ENCODE measurements around the gene SOX9.
"Not testable (repeated sequence)": the region's sequence is repeated elsewhere in the genome, so short reads cannot be mapped to it uniquely, and the experiment has no call there.

The SOX9 gene

GRCh38 chr17:72128039-72128438 is 7.2 kb downstream of the SOX9 start:
- TF ChIP-seq, protein P1, sequence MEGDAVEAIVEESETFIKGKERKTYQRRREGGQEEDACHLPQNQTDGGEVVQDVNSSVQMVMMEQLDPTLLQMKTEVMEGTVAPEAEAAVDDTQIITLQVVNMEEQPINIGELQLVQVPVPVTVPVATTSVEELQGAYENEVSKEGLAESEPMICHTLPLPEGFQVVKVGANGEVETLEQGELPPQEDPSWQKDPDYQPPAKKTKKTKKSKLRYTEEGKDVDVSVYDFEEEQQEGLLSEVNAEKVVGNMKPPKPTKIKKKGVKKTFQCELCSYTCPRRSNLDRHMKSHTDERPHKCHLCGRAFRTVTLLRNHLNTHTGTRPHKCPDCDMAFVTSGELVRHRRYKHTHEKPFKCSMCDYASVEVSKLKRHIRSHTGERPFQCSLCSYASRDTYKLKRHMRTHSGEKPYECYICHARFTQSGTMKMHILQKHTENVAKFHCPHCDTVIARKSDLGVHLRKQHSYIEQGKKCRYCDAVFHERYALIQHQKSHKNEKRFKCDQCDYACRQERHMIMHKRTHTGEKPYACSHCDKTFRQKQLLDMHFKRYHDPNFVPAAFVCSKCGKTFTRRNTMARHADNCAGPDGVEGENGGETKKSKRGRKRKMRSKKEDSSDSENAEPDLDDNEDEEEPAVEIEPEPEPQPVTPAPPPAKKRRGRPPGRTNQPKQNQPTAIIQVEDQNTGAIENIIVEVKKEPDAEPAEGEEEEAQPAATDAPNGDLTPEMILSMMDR (IDR thresholded peaks at IDR 0.05; ENCODE audit: low read depth, low read length): no peak

GRCh38 chr17:72134608-72135394 is 14.0 kb downstream of the SOX9 start:
- H3K4me3 ChIP-seq (ENCODE audit: low read depth, low read length): peak overlapping the region; percentile 30
- TF ChIP-seq, protein P1 (IDR thresholded peaks at IDR 0.05; ENCODE audit: low read depth, low read length): no peak

More at GRCh38 chr17:72128039-72128438, 7.2 kb downstream of the SOX9 start:
- H3K4me3 ChIP-seq (ENCODE audit: low read depth, low read length): no peak overlapping the region

- TF ChIP-seq, protein P1 (IDR thresholded peaks at IDR 0.05; ENCODE audit: low read depth, low read length): no peak
These were observed 14.9 kb downstream of the SOX9 start for GRCh38 chr17:72135546-72136325.

DNA sequence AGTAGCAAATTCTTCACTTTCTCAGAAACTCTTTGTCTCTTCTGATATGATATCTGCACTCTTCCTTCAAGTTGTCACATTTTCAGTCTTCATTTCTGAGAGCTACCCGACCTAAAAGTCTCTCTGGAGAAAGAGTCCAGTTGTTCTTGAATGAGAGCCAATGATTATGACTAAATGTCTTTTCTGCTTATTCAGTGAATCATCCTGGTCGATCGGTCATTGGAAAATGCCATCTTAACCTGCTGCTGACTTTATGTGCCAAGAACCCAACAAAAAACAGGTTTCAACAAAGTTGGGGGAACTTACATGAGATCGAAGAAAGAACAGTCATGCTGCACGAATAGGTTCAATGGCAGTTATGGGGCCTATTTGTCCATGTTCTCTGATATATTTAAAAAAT is 15.9 kb downstream of the SOX9 start:
- H3K4me3 ChIP-seq (ENCODE audit: low read depth, low read length): no peak overlapping the region
- TF ChIP-seq, protein P1 (IDR thresholded peaks at IDR 0.05; ENCODE audit: low read depth, low read length): no peak

More at GRCh38 chr17:72135546-72136325, 14.9 kb downstream of the SOX9 start:
- no peak overlapping the region for H3K4me3 ChIP-seq (ENCODE audit: low read depth, low read length)

DNA sequence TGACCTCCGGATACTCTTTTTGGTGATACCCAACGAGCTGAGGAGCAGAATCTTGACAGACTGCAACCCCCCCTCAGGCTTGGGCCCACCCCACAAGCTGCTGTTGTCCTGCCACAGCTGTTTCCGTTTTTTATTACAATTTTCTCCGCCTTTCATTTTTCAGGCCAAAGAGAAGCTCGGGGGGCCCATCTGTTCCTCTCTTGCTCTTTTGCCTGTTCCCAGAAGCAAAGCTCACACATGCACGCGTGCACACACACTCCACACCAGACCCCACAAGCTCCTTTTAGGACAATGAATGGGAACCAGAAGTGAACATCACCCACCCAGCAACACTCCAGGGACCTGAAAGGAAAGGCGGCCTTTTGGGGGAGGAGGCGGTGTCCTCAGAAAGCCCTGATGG is 16.3 kb downstream of the SOX9 start:
- H3K4me3 ChIP-seq (ENCODE audit: low read depth, low read length): no peak overlapping the region
- TF ChIP-seq, protein P1 (IDR thresholded peaks at IDR 0.05; ENCODE audit: low read depth, low read length): no peak

DNA sequence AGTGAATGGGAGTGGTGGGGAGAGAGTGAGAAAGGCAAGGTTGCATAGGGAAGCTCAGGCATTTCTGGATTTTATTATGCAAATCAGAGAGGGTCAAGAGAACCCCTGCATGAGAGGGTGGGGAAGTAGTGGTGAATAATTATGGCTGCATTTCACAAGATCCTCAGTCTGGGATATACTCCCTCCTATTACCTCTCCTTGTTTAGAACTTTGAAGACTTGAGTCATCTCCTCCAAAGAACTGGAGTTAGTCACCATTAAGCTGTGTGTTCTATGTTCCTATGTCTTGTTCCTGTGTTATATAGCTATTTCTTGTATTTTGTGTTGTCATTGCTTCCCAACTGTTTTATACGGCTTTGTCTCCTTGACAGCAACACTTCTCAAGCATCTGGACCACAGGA is 18.4 kb downstream of the SOX9 start:
- TF ChIP-seq, protein P1 (IDR thresholded peaks at IDR 0.05; ENCODE audit: low read depth, low read length): no peak
- no peak overlapping the region for H3K4me3 ChIP-seq (ENCODE audit: low read depth, low read length)

DNA sequence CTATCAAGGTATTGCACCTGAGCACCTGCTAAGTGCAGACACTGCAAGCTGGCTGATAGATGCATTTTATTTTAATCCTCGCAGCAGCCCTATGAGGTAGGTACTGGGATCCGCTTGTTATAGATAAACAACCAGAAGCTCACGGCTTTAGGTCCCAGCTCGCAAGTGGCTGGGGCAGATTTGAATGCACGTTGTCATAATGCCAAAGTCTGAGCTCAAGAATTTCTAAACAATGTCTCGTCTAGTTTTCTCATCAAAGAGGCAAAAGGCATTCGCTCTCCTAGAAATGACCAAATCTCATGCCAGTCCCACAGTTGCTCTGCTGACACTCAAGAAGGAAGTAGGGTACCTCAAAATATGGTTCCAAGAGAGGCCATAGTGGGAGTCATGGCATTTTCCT is 20.5 kb downstream of the SOX9 start:
- TF ChIP-seq, protein P1 (IDR thresholded peaks at IDR 0.05; ENCODE audit: low read depth, low read length): no peak
- no peak overlapping the region for H3K4me3 ChIP-seq (ENCODE audit: low read depth, low read length)

DNA sequence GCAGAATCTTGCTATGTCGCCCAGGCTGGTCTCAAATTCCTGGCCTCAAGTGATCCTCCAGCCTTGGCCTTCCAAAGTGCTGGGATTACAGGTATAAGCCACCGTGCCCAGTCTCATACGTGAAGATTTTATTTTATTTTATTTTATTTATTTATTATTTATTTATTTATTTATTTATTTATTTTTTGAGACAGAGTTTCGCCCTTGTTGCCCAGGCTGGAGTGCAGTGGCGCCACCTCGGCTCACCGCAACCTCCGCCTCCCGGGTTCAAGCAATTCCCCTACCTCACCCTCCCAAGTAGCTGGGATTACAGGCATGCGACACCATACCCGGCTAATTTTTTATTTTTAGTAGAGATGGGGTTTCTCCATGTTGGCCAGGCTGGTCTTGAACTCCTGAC is 21.3 kb downstream of the SOX9 start:
- not testable (repeated sequence) for H3K4me3 ChIP-seq (ENCODE audit: low read depth, low read length)
